ENCODE results near the gene PXDC1. TPM values are rescaled to one million over a fixed set of nuclear protein-coding genes. Genes with fewer than 3 reads are reported as not detected.

The PXDC1 gene
- polyA plus RNA-seq, 1 donor from 2014 or later, result 3.9 TPM

DNA sequence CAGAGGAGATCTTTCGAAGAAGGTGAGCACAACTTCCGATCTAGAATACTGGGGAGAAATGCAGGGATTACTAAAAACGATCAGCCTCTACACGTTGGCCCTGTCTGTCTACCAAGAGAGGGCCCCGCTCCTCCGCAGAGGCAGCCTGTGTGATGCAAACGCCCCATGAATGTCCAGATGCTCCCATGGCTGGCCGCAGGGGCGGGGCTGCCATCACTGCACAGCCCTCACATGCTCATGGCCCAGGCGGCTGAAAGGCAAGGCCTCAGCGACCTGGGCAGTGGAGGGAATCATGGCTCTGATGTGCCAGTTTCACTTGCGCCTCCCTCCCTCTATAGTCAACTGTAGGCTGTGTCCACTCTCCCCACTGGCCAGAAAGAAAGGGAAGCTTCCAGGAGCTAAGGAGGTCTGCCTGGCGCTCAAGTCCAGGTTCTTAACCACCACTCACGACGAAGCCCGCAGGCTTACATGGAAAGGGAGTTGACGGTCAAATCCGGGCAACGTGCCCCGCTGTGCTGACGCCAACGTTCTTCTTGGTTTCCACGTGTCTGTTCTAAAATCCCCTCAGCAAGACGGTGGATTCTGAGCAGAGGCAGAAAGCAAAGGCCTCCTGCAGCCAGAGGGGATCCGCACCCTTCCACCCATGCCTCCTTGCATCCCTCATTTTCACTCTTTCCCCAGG lies 14.2 kb downstream of the PXDC1 start:
- no peak overlapping the region for H2AFZ ChIP-seq (ENCODE audit: low read depth, low read length)
- H3K9me2 ChIP-seq (ENCODE audit: insufficient read depth, low read length), result no peaks in the 10 kb centered on the region
- no peak overlapping the region for H3K9ac ChIP-seq (ENCODE audit: low read length)
- H3K27me3 ChIP-seq (ENCODE audit: insufficient read depth, low read depth, low read length), result no peaks in the 10 kb centered on the region
- H3K27ac ChIP-seq (ENCODE audit: low read length), result no peak overlapping the region
- H3K79me2 ChIP-seq (replicated peaks; ENCODE audit: insufficient read depth, low read length), result no peaks in the 10 kb centered on the region
- no peak overlapping the region for H3K4me2 ChIP-seq (ENCODE audit: low read length)
- TF ChIP-seq RAD21 (conservative IDR thresholded peaks at IDR 0.05) (no peak), POLR2AphosphoS5 (IDR thresholded peaks at IDR 0.05) (no peak), EZH2 (IDR thresholded peaks at IDR 0.05; ENCODE audit: borderline replicate concordance, insufficient read depth, low read length, poor library complexity, severe bottlenecking) (no peak), EP300 (conservative IDR thresholded peaks at IDR 0.05; ENCODE audit: poor library complexity, severe bottlenecking) (no peak), MXI1 (conservative IDR thresholded peaks at IDR 0.05; ENCODE audit: poor library complexity, severe bottlenecking) (no peak), SMC3 (conservative IDR thresholded peaks at IDR 0.05; ENCODE audit: poor library complexity) (no peak)
- TF ChIP-seq, protein P1, sequence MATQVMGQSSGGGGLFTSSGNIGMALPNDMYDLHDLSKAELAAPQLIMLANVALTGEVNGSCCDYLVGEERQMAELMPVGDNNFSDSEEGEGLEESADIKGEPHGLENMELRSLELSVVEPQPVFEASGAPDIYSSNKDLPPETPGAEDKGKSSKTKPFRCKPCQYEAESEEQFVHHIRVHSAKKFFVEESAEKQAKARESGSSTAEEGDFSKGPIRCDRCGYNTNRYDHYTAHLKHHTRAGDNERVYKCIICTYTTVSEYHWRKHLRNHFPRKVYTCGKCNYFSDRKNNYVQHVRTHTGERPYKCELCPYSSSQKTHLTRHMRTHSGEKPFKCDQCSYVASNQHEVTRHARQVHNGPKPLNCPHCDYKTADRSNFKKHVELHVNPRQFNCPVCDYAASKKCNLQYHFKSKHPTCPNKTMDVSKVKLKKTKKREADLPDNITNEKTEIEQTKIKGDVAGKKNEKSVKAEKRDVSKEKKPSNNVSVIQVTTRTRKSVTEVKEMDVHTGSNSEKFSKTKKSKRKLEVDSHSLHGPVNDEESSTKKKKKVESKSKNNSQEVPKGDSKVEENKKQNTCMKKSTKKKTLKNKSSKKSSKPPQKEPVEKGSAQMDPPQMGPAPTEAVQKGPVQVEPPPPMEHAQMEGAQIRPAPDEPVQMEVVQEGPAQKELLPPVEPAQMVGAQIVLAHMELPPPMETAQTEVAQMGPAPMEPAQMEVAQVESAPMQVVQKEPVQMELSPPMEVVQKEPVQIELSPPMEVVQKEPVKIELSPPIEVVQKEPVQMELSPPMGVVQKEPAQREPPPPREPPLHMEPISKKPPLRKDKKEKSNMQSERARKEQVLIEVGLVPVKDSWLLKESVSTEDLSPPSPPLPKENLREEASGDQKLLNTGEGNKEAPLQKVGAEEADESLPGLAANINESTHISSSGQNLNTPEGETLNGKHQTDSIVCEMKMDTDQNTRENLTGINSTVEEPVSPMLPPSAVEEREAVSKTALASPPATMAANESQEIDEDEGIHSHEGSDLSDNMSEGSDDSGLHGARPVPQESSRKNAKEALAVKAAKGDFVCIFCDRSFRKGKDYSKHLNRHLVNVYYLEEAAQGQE (IDR thresholded peaks at IDR 0.05; ENCODE audit: borderline replicate concordance), result no peak
- TF ChIP-seq, protein P2, sequence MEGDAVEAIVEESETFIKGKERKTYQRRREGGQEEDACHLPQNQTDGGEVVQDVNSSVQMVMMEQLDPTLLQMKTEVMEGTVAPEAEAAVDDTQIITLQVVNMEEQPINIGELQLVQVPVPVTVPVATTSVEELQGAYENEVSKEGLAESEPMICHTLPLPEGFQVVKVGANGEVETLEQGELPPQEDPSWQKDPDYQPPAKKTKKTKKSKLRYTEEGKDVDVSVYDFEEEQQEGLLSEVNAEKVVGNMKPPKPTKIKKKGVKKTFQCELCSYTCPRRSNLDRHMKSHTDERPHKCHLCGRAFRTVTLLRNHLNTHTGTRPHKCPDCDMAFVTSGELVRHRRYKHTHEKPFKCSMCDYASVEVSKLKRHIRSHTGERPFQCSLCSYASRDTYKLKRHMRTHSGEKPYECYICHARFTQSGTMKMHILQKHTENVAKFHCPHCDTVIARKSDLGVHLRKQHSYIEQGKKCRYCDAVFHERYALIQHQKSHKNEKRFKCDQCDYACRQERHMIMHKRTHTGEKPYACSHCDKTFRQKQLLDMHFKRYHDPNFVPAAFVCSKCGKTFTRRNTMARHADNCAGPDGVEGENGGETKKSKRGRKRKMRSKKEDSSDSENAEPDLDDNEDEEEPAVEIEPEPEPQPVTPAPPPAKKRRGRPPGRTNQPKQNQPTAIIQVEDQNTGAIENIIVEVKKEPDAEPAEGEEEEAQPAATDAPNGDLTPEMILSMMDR (IDR thresholded peaks at IDR 0.05; ENCODE audit: poor library complexity, severe bottlenecking), result no peak
- no peaks in the 10 kb centered on the region for H4K20me1 ChIP-seq (ENCODE audit: insufficient read depth)
- H3K36me3 ChIP-seq (ENCODE audit: insufficient read depth, low read length), result no peaks in the 10 kb centered on the region
- H3K9me3 ChIP-seq (ENCODE audit: low read length), result no peaks in the 10 kb centered on the region
- no peaks in the 10 kb centered on the region for H3F3A ChIP-seq (ENCODE audit: insufficient read depth, low read length, poor library complexity, severe bottlenecking)
- no peak overlapping the region for H3K4me3 ChIP-seq (ENCODE audit: low read length)

DNA sequence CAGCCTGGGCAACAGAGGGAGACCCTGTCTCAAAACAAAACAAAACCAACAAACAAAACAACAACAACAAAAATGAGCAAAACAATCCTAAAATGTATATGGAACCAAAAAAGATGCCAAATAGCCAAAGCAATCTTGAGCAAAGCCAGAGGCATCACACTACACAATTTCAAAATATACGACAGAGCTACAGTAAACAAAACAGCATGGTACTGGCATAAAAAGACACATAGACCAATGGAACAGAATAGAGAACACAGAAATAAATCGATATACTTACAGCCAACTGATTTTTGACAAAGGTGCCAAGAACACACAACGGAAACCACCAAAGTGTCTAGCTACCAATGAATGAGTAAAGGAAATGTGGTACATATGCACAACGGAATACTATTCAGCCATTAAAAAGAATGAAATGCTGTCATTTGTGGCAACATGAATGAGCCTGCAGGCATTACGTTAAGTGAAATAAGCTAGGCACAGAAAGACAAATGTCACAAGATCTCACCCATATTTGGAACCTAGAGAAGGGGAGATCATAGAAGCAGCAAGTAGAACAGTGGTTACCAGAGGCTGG lies 16.4 kb downstream of the PXDC1 start:
- Histone ChIP-seq H3K36me3 (ENCODE audit: insufficient read depth, low read length) (no peaks in the 10 kb centered on the region), H3K79me2 (replicated peaks; ENCODE audit: insufficient read depth, low read length) (no peaks in the 10 kb centered on the region), H4K20me1 (ENCODE audit: insufficient read depth) (no peaks in the 10 kb centered on the region), H2AFZ (ENCODE audit: low read depth, low read length) (no peak overlapping the region), H3K9ac (ENCODE audit: low read length) (no peak overlapping the region), H3K9me2 (ENCODE audit: insufficient read depth, low read length) (no peaks in the 10 kb centered on the region), H3F3A (ENCODE audit: insufficient read depth, low read length, poor library complexity, severe bottlenecking) (no peaks in the 10 kb centered on the region), H3K4me3 (ENCODE audit: low read length) (no peak overlapping the region), H3K27ac (ENCODE audit: low read length) (no peak overlapping the region), H3K27me3 (ENCODE audit: insufficient read depth, low read depth, low read length) (no peaks in the 10 kb centered on the region), H3K9me3 (ENCODE audit: low read length) (no peaks in the 10 kb centered on the region), H3K4me2 (ENCODE audit: low read length) (no peak overlapping the region)
- no peak for TF ChIP-seq SMC3 (conservative IDR thresholded peaks at IDR 0.05; ENCODE audit: poor library complexity)
- TF ChIP-seq POLR2AphosphoS5 (IDR thresholded peaks at IDR 0.05), result no peak
- no peak for TF ChIP-seq EZH2 (IDR thresholded peaks at IDR 0.05; ENCODE audit: borderline replicate concordance, insufficient read depth, low read length, poor library complexity, severe bottlenecking)
- no peak for TF ChIP-seq EP300 (conservative IDR thresholded peaks at IDR 0.05; ENCODE audit: poor library complexity, severe bottlenecking)
- TF ChIP-seq RAD21 (conservative IDR thresholded peaks at IDR 0.05), result no peak
- TF ChIP-seq, protein P2 (IDR thresholded peaks at IDR 0.05; ENCODE audit: poor library complexity, severe bottlenecking), result no peak
- TF ChIP-seq, protein P1 (IDR thresholded peaks at IDR 0.05; ENCODE audit: borderline replicate concordance), result no peak
- TF ChIP-seq MXI1 (conservative IDR thresholded peaks at IDR 0.05; ENCODE audit: poor library complexity, severe bottlenecking), result no peak
- TF ChIP-seq TAF1 (IDR thresholded peaks at IDR 0.05; ENCODE audit: low read depth), result no peak

Data from neural cell (in vitro differentiated cells).